Stimulated activated CD4-positive, alpha-beta T cell treated with anti-CD3 and anti-CD28 coated beads, TNF-alpha, amount 100 ng/mL, for 1 hour (primary cell): ENCODE results near the gene CXXC4.

Experiments
- DNase-seq, 3 donors: peaks; one replicate each; pipeline ENCODE4 v3.0.0-alpha.2; 2020; ENCODE audit warnings: low read depth in 3 of 3, low spot score in 1 of 3

The CXXC4 gene

GRCh38 chr4:104421566-104421965 is 73.1 kb downstream of the CXXC4 start:
- no peak for DNase-seq

GRCh38 chr4:104420766-104421165 is 73.9 kb downstream of the CXXC4 start:
- no peak for DNase-seq
